Measurements from ENCODE around the gene SELENON.
A peak's percentile ranks its signal among the peaks of the same experiment; 100 is the strongest.

Gene SELENON

GRCh38 chr1:25793585-25794170, 6.3 kb upstream of the SELENON start:
- Mint-ChIP-seq H3K27me3 (ENCODE audit: low read depth) (peaks cover 42% of the 10 kb centered on the region), H3K9me3 (no peaks in the 10 kb centered on the region), H3K27ac (no peak overlapping the region), H3K36me3 (ENCODE audit: low read depth) (no peaks in the 10 kb centered on the region), H3K4me1 (ENCODE audit: low read depth) (peaks cover 16% of the 10 kb centered on the region), H3K4me3 (no peak overlapping the region)
- DNase-seq (ENCODE audit: low spot score): no peak

DNA sequence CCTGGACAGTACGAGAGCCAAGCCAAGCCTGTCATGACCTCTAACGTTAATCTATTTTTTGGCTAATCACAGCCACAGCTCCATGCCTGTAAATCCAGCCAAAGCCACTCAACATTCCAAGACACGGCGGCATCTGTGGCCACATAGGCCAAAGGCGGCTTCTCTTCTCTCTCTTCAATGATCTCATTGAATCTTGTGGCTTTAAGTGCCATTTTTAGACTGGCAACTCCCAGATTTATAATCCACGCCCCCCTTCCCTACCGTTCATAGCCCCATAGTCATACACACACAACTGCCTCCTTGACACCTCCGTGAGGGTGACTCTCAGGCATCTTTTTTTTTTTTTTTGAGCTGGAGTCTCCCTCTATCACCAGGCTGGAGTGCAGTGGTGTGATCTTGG, 5.7 kb upstream of the SELENON start:
- H3K27ac Mint-ChIP-seq: no peak overlapping the region

DNA sequence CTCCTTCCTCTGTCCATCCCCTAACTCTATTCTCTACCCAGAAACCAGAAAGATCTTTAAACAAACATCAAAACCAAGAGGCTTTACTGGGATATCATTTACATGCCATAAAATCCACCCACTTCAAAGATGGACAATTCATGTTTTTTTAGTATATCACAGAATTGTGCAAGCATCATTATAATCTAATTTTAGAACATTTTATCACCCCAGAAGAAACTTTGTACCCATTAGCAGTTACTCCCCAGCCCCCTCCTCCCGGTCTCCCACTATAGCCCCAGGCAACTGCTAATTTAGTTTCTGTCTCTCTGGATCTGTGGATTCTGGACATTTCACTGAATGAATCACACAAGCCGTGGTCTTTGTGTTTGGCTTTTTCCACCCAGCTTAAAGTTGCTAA, 4.8 kb upstream of the SELENON start:
- Mint-ChIP-seq H3K27ac (no peak overlapping the region), H3K27me3 (ENCODE audit: low read depth) (peaks cover 39% of the 10 kb centered on the region), H3K4me1 (ENCODE audit: low read depth) (peaks cover 16% of the 10 kb centered on the region)

More for the DNA sequence above, 5.7 kb upstream of the SELENON start:
- peaks cover 42% of the 10 kb centered on the region for H3K27me3 Mint-ChIP-seq (ENCODE audit: low read depth)
- DNase-seq (ENCODE audit: low spot score): no peak
- peaks cover 16% of the 10 kb centered on the region for H3K4me1 Mint-ChIP-seq (ENCODE audit: low read depth)
- no peaks in the 10 kb centered on the region for H3K36me3 Mint-ChIP-seq (ENCODE audit: low read depth)
- H3K4me3 Mint-ChIP-seq: no peak overlapping the region
- H3K9me3 Mint-ChIP-seq: no peaks in the 10 kb centered on the region

DNA sequence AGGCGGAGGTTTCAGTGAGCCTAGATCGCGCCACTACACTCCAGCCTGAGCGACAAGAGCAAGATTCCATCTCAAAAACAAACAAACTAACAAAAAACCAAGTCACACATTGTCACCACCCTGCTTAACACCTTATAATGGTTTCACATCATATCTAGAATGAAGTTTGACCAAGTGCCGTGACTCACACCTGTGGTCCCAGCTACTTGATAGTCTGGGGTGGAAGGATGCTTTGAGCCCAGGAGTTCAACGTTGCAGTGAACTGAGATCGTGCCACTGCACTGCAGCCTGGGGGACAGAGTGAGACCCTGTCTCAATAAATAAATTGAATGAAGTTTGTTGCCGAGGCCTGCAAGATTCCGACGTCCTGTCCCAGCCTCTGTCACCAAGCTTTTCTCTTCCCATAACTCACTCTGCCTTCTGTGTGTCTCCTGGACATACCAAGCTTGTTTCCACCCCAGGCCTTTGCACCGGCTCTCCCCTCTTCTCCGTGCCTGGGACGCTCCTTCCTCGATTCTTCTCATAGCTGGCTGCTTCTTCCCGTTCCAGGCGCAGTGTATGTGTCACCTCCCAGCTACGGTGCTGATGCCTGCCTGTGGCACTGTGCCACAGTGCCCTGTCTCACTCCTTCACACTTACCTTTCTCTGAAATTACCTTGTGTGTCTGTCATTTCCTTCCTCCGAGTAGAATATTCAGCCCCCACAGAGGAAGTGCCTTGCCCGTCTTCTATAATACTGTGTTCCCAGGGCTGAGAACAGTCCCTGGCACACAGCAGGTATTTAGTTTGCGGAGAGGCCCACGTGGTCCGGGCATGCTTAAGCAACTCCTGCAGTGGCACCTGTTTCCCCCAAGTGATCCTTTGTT, 3.8 kb upstream of the SELENON start:
- no peak for DNase-seq (ENCODE audit: low spot score)
- H3K4me3 Mint-ChIP-seq: peak overlapping the region; percentile 9
- no peaks in the 10 kb centered on the region for H3K9me3 Mint-ChIP-seq
- H3K36me3 Mint-ChIP-seq (ENCODE audit: low read depth): no peaks in the 10 kb centered on the region
- H3K27me3 Mint-ChIP-seq (ENCODE audit: low read depth): peaks cover 47% of the 10 kb centered on the region
- H3K4me1 Mint-ChIP-seq (ENCODE audit: low read depth): peaks cover 21% of the 10 kb centered on the region
- H3K27ac Mint-ChIP-seq: no peak overlapping the region

More for the DNA sequence above, 4.8 kb upstream of the SELENON start:
- Mint-ChIP-seq H3K9me3 (no peaks in the 10 kb centered on the region), H3K36me3 (ENCODE audit: low read depth) (no peaks in the 10 kb centered on the region), H3K4me3 (no peak overlapping the region)
- DNase-seq (ENCODE audit: low spot score): no peak

- no peaks in the 10 kb centered on the region for H3K9me3 Mint-ChIP-seq
- peak overlapping the region; percentile 47 for H3K27ac Mint-ChIP-seq
- DNase-seq (ENCODE audit: low spot score): peak; percentile 68
- H3K4me1 Mint-ChIP-seq (ENCODE audit: low read depth): peaks cover 21% of the 10 kb centered on the region
- H3K36me3 Mint-ChIP-seq (ENCODE audit: low read depth): no peaks in the 10 kb centered on the region
- H3K4me3 Mint-ChIP-seq: peak overlapping the region; percentile 9
- peaks cover 50% of the 10 kb centered on the region for H3K27me3 Mint-ChIP-seq (ENCODE audit: low read depth)
Measured at GRCh38 chr1:25796811-25797458, 3.1 kb upstream of the SELENON start.

- Mint-ChIP-seq H3K36me3 (ENCODE audit: low read depth) (no peaks in the 10 kb centered on the region), H3K4me3 (no peak overlapping the region), H3K27me3 (ENCODE audit: low read depth) (peaks cover 55% of the 10 kb centered on the region), H3K4me1 (ENCODE audit: low read depth) (peaks cover 29% of the 10 kb centered on the region), H3K9me3 (no peaks in the 10 kb centered on the region), H3K27ac (peak overlapping the region; percentile 23)
- DNase-seq (ENCODE audit: low spot score): no peak
Measured at GRCh38 chr1:25797939-25798338, 2.1 kb upstream of the SELENON start.

DNA sequence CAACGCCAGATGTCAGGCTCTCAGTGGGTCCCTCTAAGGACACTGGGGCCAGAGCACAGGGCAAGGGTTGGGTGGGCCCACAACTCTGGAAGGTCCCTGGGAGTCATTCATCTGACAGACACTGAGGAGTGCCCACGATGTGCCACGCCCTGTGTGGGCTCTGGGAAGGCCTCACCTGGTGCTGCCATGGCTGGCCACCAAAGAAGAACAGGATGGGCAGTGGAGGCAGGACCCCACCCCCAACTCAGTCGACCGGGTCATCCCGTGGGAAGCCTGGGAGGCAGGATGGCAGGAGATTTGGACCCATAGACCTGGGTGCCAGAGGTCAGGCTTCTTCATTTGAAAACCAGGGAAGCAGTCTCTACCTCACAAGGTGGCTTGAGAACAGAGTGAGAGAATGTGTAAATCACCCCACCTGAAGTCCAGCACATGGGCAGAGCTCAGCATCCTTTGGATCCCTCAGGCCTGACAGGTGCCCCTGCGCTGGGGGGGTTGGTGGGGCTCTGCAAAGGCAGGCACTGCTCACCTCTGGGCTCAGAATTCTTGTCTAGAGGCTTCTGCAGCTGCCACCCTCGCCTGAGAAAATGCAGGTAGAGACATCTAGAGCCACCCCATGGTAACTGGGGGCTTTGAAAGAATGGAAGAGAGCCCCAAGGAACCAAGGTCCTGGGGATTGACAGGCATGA, 1.2 kb upstream of the SELENON start:
- DNase-seq (ENCODE audit: low spot score): no peak
- H3K4me1 Mint-ChIP-seq (ENCODE audit: low read depth): peaks cover 32% of the 10 kb centered on the region
- no peaks in the 10 kb centered on the region for H3K9me3 Mint-ChIP-seq
- H3K4me3 Mint-ChIP-seq: peak overlapping the region; percentile 42
- no peaks in the 10 kb centered on the region for H3K36me3 Mint-ChIP-seq (ENCODE audit: low read depth)
- peaks cover 54% of the 10 kb centered on the region for H3K27me3 Mint-ChIP-seq (ENCODE audit: low read depth)
- H3K27ac Mint-ChIP-seq: no peak overlapping the region

DNA sequence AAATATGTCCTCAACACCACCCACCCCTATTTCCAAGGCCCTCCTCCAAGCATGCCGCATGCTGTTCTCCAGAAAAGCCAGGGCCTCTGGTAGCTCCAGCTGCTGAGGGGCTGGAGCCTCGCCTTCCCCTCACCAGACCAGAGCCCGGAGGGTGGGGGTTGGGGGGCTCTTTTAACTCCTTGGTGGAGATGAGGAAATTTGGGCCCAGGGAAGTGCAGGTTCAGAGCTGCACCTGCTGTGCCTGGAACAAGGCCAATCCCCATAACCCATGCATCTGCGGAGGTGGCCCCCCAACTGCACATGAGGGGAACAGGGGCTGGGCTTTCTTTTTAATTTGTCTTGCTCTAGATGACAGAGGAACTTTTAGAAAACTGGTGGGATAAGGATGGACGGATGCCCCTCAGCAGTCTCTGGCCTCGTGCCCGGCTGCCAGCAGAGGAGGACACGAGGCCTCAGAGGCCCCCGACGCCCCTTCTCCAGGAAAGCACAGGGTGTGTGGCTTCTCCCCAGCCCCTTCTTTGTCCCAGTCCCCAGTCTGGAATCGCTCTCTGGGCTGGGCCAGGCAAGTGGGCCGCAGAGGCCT, 550 bp upstream of the SELENON start:
- Mint-ChIP-seq H3K4me1 (ENCODE audit: low read depth) (peaks cover 36% of the 10 kb centered on the region), H3K27me3 (ENCODE audit: low read depth) (peaks cover 49% of the 10 kb centered on the region), H3K27ac (no peak overlapping the region), H3K9me3 (no peaks in the 10 kb centered on the region), H3K36me3 (ENCODE audit: low read depth) (no peaks in the 10 kb centered on the region), H3K4me3 (peak overlapping the region; percentile 42)
- no peak for DNase-seq (ENCODE audit: low spot score)

GRCh38 chr1:25800703-25801377, 847 bp downstream of the SELENON start:
- Mint-ChIP-seq H3K9me3 (no peaks in the 10 kb centered on the region), H3K4me3 (peak overlapping the region; percentile 83), H3K36me3 (ENCODE audit: low read depth) (no peaks in the 10 kb centered on the region), H3K4me1 (ENCODE audit: low read depth) (peaks cover 36% of the 10 kb centered on the region), H3K27me3 (ENCODE audit: low read depth) (peaks cover 44% of the 10 kb centered on the region), H3K27ac (peak overlapping the region; percentile 15)
- no peak for DNase-seq (ENCODE audit: low spot score)

GRCh38 chr1:25802915-25803314, 2.9 kb downstream of the SELENON start:
- H3K27ac Mint-ChIP-seq: no peak overlapping the region
- H3K27me3 Mint-ChIP-seq (ENCODE audit: low read depth): peaks cover 31% of the 10 kb centered on the region
- peak; percentile 32 for DNase-seq (ENCODE audit: low spot score)
- peak overlapping the region; percentile 9 for H3K4me3 Mint-ChIP-seq
- H3K9me3 Mint-ChIP-seq: no peaks in the 10 kb centered on the region
- no peaks in the 10 kb centered on the region for H3K36me3 Mint-ChIP-seq (ENCODE audit: low read depth)
- peaks cover 22% of the 10 kb centered on the region for H3K4me1 Mint-ChIP-seq (ENCODE audit: low read depth)

DNA sequence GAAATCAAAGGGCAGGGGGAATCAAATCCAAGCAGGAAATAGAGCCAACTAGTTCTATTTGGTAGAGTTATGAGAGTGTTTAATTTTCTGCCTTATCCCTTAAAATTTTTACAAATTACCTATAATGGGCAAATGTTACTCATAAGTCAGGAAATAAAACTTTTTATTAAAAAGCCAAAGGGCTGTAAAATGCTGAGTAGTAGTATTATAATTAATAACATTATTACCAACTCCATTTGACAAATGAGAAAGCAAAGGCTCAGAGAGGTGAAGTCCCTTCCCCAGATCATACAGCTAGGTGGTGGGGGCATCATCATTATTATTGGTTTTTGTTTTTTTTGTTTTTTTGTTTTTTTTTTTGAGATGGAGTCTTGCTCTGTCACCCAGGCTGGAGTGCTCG, 3.4 kb downstream of the SELENON start:
- no peaks in the 10 kb centered on the region for H3K36me3 Mint-ChIP-seq (ENCODE audit: low read depth)
- H3K27me3 Mint-ChIP-seq (ENCODE audit: low read depth): peaks cover 31% of the 10 kb centered on the region
- H3K27ac Mint-ChIP-seq: no peak overlapping the region
- no peak for DNase-seq (ENCODE audit: low spot score)
- peaks cover 22% of the 10 kb centered on the region for H3K4me1 Mint-ChIP-seq (ENCODE audit: low read depth)
- no peaks in the 10 kb centered on the region for H3K9me3 Mint-ChIP-seq
- H3K4me3 Mint-ChIP-seq: no peak overlapping the region

GRCh38 chr1:25804244-25804963, 4.4 kb downstream of the SELENON start:
- DNase-seq (ENCODE audit: low spot score): no peak
- H3K4me3 Mint-ChIP-seq: no peak overlapping the region

More at GRCh38 chr1:25804244-25804963, 4.4 kb downstream of the SELENON start:
- peaks cover 20% of the 10 kb centered on the region for H3K4me1 Mint-ChIP-seq (ENCODE audit: low read depth)
- no peak overlapping the region for H3K27ac Mint-ChIP-seq
- peaks cover 31% of the 10 kb centered on the region for H3K27me3 Mint-ChIP-seq (ENCODE audit: low read depth)
- H3K9me3 Mint-ChIP-seq: no peaks in the 10 kb centered on the region
- no peaks in the 10 kb centered on the region for H3K36me3 Mint-ChIP-seq (ENCODE audit: low read depth)

Data from T-helper 2 cell treated with Interferon-gamma antibody and Interleukin-4, amounts not matched to agents 5 μg/mL and 100 μg/mL, for 36 hours (primary cell).